GM12878 (cell line): Measurements from ENCODE around the gene REPS2. TPM values are rescaled to one million over a fixed set of nuclear protein-coding genes. Genes with fewer than 3 reads are reported as not detected.
A peak's percentile ranks its signal among the peaks of the same experiment; 100 is the strongest.

Experiments used
- ATAC-seq: fragments of 200-7000 bp; cut with Tn5 transposase; 3 replicates; pipeline ENCODE4 v1.9.1; 2020; ENCODE audit warnings: mild to moderate bottlenecking, moderate library complexity
- BruUV-seq: library from RNA; stranded (reverse); fragments of 400-500 nt; replicated peaks from 2 replicates; lab custom pipeline; 2021; lab: Mats Ljungman, UMichigan
- CTCF ChIA-PET: fragments of 300-600 bp; sonication (Branson Sonifier 250); formaldehyde crosslinking; extraction: SDS; loops from one replicate; lab custom pipeline; 2021; ENCODE audit warnings: inconsistent platforms; lab: Yijun Ruan, JAX
- POLR2A ChIA-PET: fragments of 350-600 bp; formaldehyde crosslinking; extraction: SDS; loops from one replicate; lab custom pipeline; 2021; ENCODE audit warnings: inconsistent platforms; lab: Charles Lee
- RAD21 ChIA-PET: fragments of 300-600 bp; sonication (Branson Sonifier 250); formaldehyde crosslinking; loops from one replicate; lab custom pipeline; 2023; ENCODE audit warnings: antibody characterized with exemption; ENCODE audit not compliant: unreplicated experiment; lab: Charles Lee
- SMC1A ChIA-PET: fragments of 300-600 bp; sonication (Branson Sonifier 250); formaldehyde crosslinking; loops from one replicate; lab custom pipeline; 2023; ENCODE audit not compliant: unreplicated experiment, uncharacterized antibody; lab: Charles Lee
- DNase-seq: peaks from one replicate; pipeline ENCODE4 v3.0.0-alpha.2; 2011; ENCODE audit warnings: low read depth, low spot score
- FAIRE-seq: peaks from 3 replicates; lab custom pipeline; 2011; peaks lifted over from hg19 to GRCh38; lab: Jason Lieb, UNC
- H2AFZ ChIP-seq: 2 replicates; pipeline ENCODE4 v1.6.0; 2011; ENCODE audit warnings: low read depth, low read length, control low read depth; ENCODE audit not compliant: control insufficient read depth
- H3K27ac ChIP-seq: 2 replicates; pipeline ENCODE4 v1.5.1; 2011; ENCODE audit warnings: control low read depth; ENCODE audit not compliant: control insufficient read depth, insufficient read depth
- H3K27me3 ChIP-seq, 2 experiments: replicated peaks in 1 of 2; 2 replicates each; pipeline versions ENCODE4 v1.6.0 to v1.6.1; 2011; ENCODE audit warnings: low read length in 1 of 2; ENCODE audit not compliant: control insufficient read depth in 2 of 2, insufficient read depth in 2 of 2
- H3K36me3 ChIP-seq, 2 experiments: 2 replicates each; pipeline ENCODE4 v1.5.1; 2011; ENCODE audit warnings: low read length in 1 of 2; ENCODE audit not compliant: control insufficient read depth in 2 of 2, insufficient read depth in 2 of 2
- H3K4me1 ChIP-seq: 2 replicates; pipeline ENCODE4 v1.6.1; 2011; ENCODE audit warnings: mild to moderate bottlenecking, low read length, moderate library complexity, mixed read lengths; ENCODE audit not compliant: control insufficient read depth, insufficient read depth
- H3K4me2 ChIP-seq: 2 replicates; pipeline ENCODE4 v1.6.0; 2011; ENCODE audit warnings: control low read depth; ENCODE audit not compliant: control insufficient read depth, insufficient read depth
- H3K4me3 ChIP-seq: fragments of 200-600 bp; sonication (generic); 2 replicates; pipeline ENCODE4 v1.5.1; 2016
- H3K79me2 ChIP-seq: 2 replicates; pipeline ENCODE4 v1.6.0; 2011; ENCODE audit warnings: low read length; ENCODE audit not compliant: control insufficient read depth, insufficient read depth
- H3K9ac ChIP-seq: 2 replicates; pipeline ENCODE4 v1.8.0; 2011; ENCODE audit warnings: low read length, control low read depth, mixed read lengths; ENCODE audit not compliant: control insufficient read depth, insufficient read depth
- H3K9me3 ChIP-seq: replicated peaks from 3 replicates; pipeline ENCODE4 v1.5.1; 2011; ENCODE audit warnings: mild to moderate bottlenecking, low read length; ENCODE audit not compliant: control insufficient read depth, insufficient read depth
- H4K20me1 ChIP-seq: 2 replicates; pipeline ENCODE4 v1.6.0; 2011; ENCODE audit not compliant: control insufficient read depth, insufficient read depth
- BHLHE40 ChIP-seq, 2 experiments: fragments of 450-650 bp in 1 of 2; IDR thresholded peaks; 2 replicates each; pipeline ENCODE4 v1.6.1; 2011 to 2017; ENCODE audit warnings: low read depth in 2 of 2, borderline replicate concordance in 1 of 2, improper control_type of control experiment in 1 of 2, low read length in 1 of 2, mild to moderate bottlenecking in 1 of 2
- SPI1 ChIP-seq: IDR thresholded peaks from 2 replicates; pipeline ENCODE4 v1.6.1; 2011; ENCODE audit warnings: low read depth, mild to moderate bottlenecking, low read length, moderate library complexity, borderline replicate concordance; ENCODE audit not compliant: insufficient read depth
- WGBS: methylation state at CpG from one replicate; pipeline ENCODE4 v1.1.6; 2016; ENCODE audit warnings: low lambda C conversion rate; ENCODE audit not compliant: insufficient replicate concordance, insufficient coverage; ENCODE audit errors: missing lambda C conversion rate; 5-methylcytosine and 5-hydroxymethylcytosine counted together
- in situ Hi-C: fragments of 300-500 bp; cut with MboI; formaldehyde crosslinking; loops from 9 replicates; pipeline ENCODE4 v1.14.3; 2018; ENCODE audit warnings: mixed read lengths
- intact Hi-C: fragments of 100-400 bp; cut with micrococcal nuclease; formaldehyde crosslinking; loops from one replicate; pipeline ENCODE4 v1.14.2; 2022; ENCODE audit not compliant: unreplicated experiment
- polyA plus RNA-seq, 11 experiments: library from polyadenylated mRNA; depleted of rRNA in 4 of 11; unstranded in 6 of 11; stranded (reverse) in 5 of 11; fragments of >200 nt; fragmentation: Nextera tagmentation in 4 of 11; fragmentation: Illumina TruSeq in 1 of 11; extraction: Ambion mirVana in 4 of 11; extraction: Trizol in 1 of 11; gene quantifications; 1 replicate in 1 of 11; 2 replicates in 10 of 11; pipeline versions ENCODE4 v1.2.1 to v1.2.3, GENCODE V29; 2011 to 2016; ENCODE audit warnings: inconsistent platforms in 2 of 11, missing spikeins in 2 of 11, low read depth in 1 of 11
- total RNA-seq, 4 experiments: library from RNA; depleted of rRNA in 3 of 4; stranded (reverse); fragments of >200 nt in 3 of 4; fragmentation: Illumina TruSeq in 1 of 4; extraction: Trizol in 1 of 4; gene quantifications; 2 replicates each; pipeline versions ENCODE4 v1.2.1 to v1.2.3, GENCODE V29; 2013 to 2021
- TF ChIP-seq, protein P1 (sequence below): fragments of 150-350 bp; IDR thresholded peaks from 2 replicates; pipeline ENCODE4 v1.6.1; 2016; ENCODE audit warnings: low read depth, low read length

Gene REPS2
- total and polyA plus RNA-seq, 10 of the 15 experiments (the other 5 are each of a cell fraction or from before 2014, with no cell fraction given), result 2.1 to 6.8 (median 3.9) TPM

DNA sequence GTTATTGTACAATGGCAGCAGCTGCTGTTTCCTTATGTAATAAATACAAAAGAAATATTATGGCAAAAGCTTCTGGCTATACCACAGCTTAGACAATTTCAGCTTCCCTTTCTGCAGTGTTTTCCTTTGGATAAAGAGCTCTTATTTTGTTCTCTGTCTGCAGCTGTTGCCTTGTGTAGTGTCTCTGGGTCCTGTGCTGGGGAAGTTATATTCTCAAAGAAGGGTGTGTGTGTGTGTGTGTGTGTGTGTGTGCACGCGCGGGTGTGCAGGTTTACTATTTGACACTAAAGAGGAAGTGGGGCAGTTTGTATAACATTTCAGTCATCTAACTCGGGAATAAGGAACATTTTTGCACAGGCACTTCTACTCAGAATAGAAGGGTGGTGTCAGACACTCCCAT lies 83.6 kb downstream of the REPS2 start:
- 5% methylated on average over 4 of the region's 4 CpGs for WGBS
- in situ Hi-C loops (no loop called here), intact Hi-C loops (no loop called here)
- POLR2A ChIA-PET, result no interaction called here
- Histone ChIP-seq H3K4me1 (no peaks in the 10 kb centered on the region), H3K79me2 (no peaks in the 10 kb centered on the region), H3K27ac (no peak overlapping the region), H3K36me3 (no peaks in the 10 kb centered on the region), H3K9me3 (no peaks in the 10 kb centered on the region), H3K4me3 (no peak overlapping the region), H4K20me1 (no peaks in the 10 kb centered on the region), H3K9ac (no peak overlapping the region), H2AFZ (no peak overlapping the region), H3K27me3 (peaks cover 0 to 2% of the 10 kb centered on the region in 2 experiments; a peak in 3 of 4 replicates), H3K4me2 (no peak overlapping the region)
- SMC1A ChIA-PET, result interaction anchor here (0.6 to 3.2 kb wide), 4 partner anchors 8 to 148 kb away, joined by 3 to 21 read pairs (median 8); no protein-coding TSS in a partner anchor
- peak in 1 of 2 experiments; percentile 41; a peak in 1 of 4 replicates for TF ChIP-seq BHLHE40 (IDR thresholded peaks at IDR 0.05; ENCODE audit: borderline replicate concordance in 1 of 2, low read depth in 2 of 2, low read length in 1 of 2)
- TF ChIP-seq, protein P1, sequence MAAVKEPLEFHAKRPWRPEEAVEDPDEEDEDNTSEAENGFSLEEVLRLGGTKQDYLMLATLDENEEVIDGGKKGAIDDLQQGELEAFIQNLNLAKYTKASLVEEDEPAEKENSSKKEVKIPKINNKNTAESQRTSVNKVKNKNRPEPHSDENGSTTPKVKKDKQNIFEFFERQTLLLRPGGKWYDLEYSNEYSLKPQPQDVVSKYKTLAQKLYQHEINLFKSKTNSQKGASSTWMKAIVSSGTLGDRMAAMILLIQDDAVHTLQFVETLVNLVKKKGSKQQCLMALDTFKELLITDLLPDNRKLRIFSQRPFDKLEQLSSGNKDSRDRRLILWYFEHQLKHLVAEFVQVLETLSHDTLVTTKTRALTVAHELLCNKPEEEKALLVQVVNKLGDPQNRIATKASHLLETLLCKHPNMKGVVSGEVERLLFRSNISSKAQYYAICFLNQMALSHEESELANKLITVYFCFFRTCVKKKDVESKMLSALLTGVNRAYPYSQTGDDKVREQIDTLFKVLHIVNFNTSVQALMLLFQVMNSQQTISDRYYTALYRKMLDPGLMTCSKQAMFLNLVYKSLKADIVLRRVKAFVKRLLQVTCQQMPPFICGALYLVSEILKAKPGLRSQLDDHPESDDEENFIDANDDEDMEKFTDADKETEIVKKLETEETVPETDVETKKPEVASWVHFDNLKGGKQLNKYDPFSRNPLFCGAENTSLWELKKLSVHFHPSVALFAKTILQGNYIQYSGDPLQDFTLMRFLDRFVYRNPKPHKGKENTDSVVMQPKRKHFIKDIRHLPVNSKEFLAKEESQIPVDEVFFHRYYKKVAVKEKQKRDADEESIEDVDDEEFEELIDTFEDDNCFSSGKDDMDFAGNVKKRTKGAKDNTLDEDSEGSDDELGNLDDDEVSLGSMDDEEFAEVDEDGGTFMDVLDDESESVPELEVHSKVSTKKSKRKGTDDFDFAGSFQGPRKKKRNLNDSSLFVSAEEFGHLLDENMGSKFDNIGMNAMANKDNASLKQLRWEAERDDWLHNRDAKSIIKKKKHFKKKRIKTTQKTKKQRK, result no peak
- peak; percentile 51; the same call in 1 of the 2 replicates for TF ChIP-seq SPI1
- ATAC-seq, result peak; percentile 55
- RAD21 ChIA-PET, result interaction anchor here (1.3 to 2.0 kb wide), 3 partner anchors 9 to 16 kb away, joined by 4 to 5 read pairs (median 5); no protein-coding TSS in a partner anchor
- no TSS peak for BruUV-seq
- DNase-seq, result no peak
- CTCF ChIA-PET, result interaction anchor here (1.1 to 5.7 kb wide), 5 partner anchors 9 to 17 kb away, joined by 3 to 30 read pairs (median 5); no protein-coding TSS in a partner anchor
- FAIRE-seq, result no peak
